ENCODE results near the gene VPS72. TPM values are rescaled to one million over a fixed set of nuclear protein-coding genes. Genes with fewer than 3 reads are reported as not detected.

The VPS72 gene
- total and polyA plus RNA-seq, 9 of the 15 experiments (the other 6 are each of a cell fraction or from before 2014, with no cell fraction given), result 7.2 to 131 (median 75.7) TPM

- TF ChIP-seq POLR2B (IDR thresholded peaks at IDR 0.05; ENCODE audit: low read depth, partially characterized antibody) (peak; percentile 83), ZEB2 (IDR thresholded peaks at IDR 0.05) (peak; percentile 56; the same call in 1 of the 2 replicates), RBM39 (optimal IDR thresholded peaks at IDR 0.05; ENCODE audit: low read depth, low read length) (peak; percentile 42), RHOXF2B (CRISPR knock-in tag; conservative IDR thresholded peaks at IDR 0.05) (no peak), BCOR (IDR thresholded peaks at IDR 0.05) (no peak), STAT5A (IDR thresholded peaks at IDR 0.05; ENCODE audit: borderline replicate concordance, low read length) (no peak), CXXC5 (CRISPR knock-in tag; IDR thresholded peaks at IDR 0.05) (peak; percentile 84), ZBTB33 (CRISPR knock-in tag; IDR thresholded peaks at IDR 0.05) (peak; percentile 53; the same call in 1 of the 2 replicates), ZNF274 (IDR thresholded peaks at IDR 0.05; ENCODE audit: borderline replicate concordance, low read depth, low read length) (no peak), TAF9B (IDR thresholded peaks at IDR 0.05; ENCODE audit: partially characterized antibody) (peak; percentile 91), TFAP4 (CRISPR knock-in tag; IDR thresholded peaks at IDR 0.05; ENCODE audit: borderline replicate concordance) (peak; percentile 90), MBD2 (IDR thresholded peaks at IDR 0.05; ENCODE audit: borderline replicate concordance, low read depth) (0 out of 2 replicates have a peak, but pooled peaks have one; percentile 69), MXI1 (IDR thresholded peaks at IDR 0.05; ENCODE audit: low read depth, low read length) (peak; percentile 45; the same call in 1 of the 2 replicates), SUPT5H (IDR thresholded peaks at IDR 0.05) (peak; percentile 91), TEAD1 (CRISPR knock-in tag; IDR thresholded peaks at IDR 0.05) (0 out of 4 replicates have a peak, but pooled peaks of 1 of the 2 experiments have one; percentile 64), SMARCB1 (IDR thresholded peaks at IDR 0.05; ENCODE audit: insufficient read length, low read depth) (no peak), ELF1 (tag; IDR thresholded peaks at IDR 0.05) (peak; percentile 95)
Measured at GRCh38 chr1:151189637-151190445, at the start of gene VPS72 (continued).

Data from K562 (cell line).